ENCODE results near the gene TOMM6. TPM values are rescaled to one million over a fixed set of nuclear protein-coding genes. Genes with fewer than 3 reads are reported as not detected.

Gene TOMM6
- total RNA-seq, 1 experiment from 2014 or later = 292 TPM

DNA sequence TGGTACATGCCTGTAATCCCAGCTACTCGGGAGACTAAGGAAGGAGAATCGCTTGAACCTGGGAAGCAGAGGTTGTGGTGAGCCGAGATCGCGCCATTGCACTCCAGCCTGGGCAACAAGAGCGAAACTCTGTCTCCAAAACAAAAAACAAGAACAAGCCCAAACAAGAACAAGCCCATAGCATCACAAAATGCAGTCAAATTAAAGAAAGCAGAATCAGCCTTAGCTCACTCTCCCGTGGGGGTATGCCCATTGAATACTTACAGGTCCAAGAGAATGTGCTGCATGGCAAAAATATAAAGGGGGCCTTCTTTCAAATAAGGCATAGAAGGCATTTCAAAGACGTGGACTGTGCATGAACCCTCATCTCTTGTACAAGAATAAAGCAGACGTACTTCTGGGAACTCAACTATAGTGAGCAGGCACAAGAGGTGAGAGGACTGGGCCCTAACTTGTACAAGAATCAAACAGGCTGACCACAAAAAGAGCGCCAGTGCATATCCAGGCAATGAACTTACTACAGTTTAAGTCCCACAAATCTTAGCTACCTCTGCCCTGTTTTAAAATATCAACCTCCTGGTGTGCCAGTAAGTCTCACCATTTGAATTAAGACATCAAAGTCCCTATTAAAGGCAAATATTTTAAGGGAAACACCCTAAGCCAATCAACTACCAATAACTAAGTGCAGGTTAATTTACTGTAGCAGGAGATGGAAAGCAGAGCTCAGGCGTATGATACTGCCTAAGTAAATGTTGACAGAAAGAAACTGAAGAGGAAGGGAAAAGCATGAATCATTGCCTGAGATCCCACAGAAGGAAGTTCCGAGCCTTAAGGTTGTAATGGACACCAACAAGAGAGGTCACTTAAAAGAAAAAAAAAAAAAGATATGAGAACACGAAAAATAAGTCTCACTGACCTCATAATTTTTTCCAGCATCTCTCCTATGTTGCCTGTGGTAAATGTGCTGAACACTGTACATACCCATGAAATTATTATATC is 37.4 kb downstream of the TOMM6 start:
- ChIA-PET RAD21 (ENCODE audit: low non-redundant PET in 1 of 2, low total read pairs in 2 of 2, uncharacterized antibody in 2 of 2, unreplicated experiment in 2 of 2) (no interaction called here), POLR2A (no interaction called here), CTCF (no interaction called here)
- H3K27ac ChIP-seq (ENCODE audit: low read depth, low read length) = no peak overlapping the region
- ATAC-seq (no peak), DNase-seq (ENCODE audit: low read depth, low spot score) (no peak)
- H4K20me1 ChIP-seq (ENCODE audit: insufficient read depth) = no peaks in the 10 kb centered on the region
- H3K27me3 ChIP-seq (ENCODE audit: insufficient read depth, low read length) = no peaks in the 10 kb centered on the region
- no peak overlapping the region for H3K4me2 ChIP-seq (ENCODE audit: low read length)
- H3K9ac ChIP-seq (ENCODE audit: low read length) = no peak overlapping the region
- H3K4me3 ChIP-seq (replicated peaks in 1 of 2; ENCODE audit: low read depth in 1 of 2, low read length in 2 of 2) = no peak overlapping the region
- no peak overlapping the region for H2AFZ ChIP-seq (ENCODE audit: low read depth, low read length, poor library complexity, severe bottlenecking)
- intact Hi-C loops (cut with micrococcal nuclease) = no loop called here
- no peaks in the 10 kb centered on the region for H3K9me2 ChIP-seq (ENCODE audit: insufficient read depth)
- no peaks in the 10 kb centered on the region for H3K79me2 ChIP-seq (ENCODE audit: insufficient read depth, low read length)
- no peaks in the 10 kb centered on the region for H3K9me3 ChIP-seq (ENCODE audit: control insufficient read depth in 1 of 2, insufficient read depth in 1 of 2, low read depth in 1 of 2, low read length in 2 of 2)
- no peak for TF ChIP-seq CBX3 (IDR thresholded peaks at IDR 0.05; ENCODE audit: low read depth)
- TF ChIP-seq EGR1 (IDR thresholded peaks at IDR 0.05; ENCODE audit: low read depth) = no peak
- TF ChIP-seq ZFX (IDR thresholded peaks at IDR 0.05) = no peak
- no peak for TF ChIP-seq RAD21 (IDR thresholded peaks at IDR 0.05; ENCODE audit: low read depth)
- H3K4me1 ChIP-seq (ENCODE audit: control insufficient read depth in 1 of 2, insufficient read depth in 2 of 2, low read length in 2 of 2) = no peaks in the 10 kb centered on the region
- H3K36me3 ChIP-seq (ENCODE audit: control insufficient read depth in 1 of 2, insufficient read depth in 2 of 2, low read length in 2 of 2) = no peaks in the 10 kb centered on the region
- BruUV-seq (replicated peaks) = no TSS peak

DNA sequence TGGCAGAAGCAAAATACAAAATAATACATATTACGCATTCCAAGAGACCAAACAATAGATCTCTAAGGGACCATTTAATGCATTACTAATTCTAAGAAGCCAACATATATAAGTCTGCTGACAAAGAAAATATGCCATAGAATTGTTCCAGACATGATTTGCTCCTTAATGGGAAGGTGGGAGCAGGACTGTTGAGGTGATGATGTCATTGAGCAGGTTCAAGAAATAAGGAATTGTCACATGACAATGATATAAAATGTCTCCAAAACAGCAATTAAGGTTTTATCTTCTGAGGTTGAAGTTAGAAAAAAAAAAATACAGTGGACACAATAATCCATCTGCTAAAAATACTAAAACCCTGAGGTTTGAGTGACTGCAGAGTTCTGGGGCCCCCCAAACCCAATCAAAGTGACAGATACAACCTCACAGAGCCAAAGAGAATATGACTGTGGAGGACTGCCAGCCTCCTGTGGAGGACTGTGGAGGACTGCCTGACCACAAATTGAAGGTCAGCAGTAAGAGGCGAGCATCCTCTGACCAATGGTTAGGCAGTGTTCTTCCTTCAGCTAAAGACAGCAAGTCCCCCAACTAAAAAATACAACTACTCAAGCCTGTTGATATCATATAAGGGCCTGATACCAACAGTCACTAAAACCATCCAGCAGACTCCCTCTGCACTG is 39.0 kb downstream of the TOMM6 start:
- ChIA-PET RAD21 (ENCODE audit: low non-redundant PET in 1 of 2, low total read pairs in 2 of 2, uncharacterized antibody in 2 of 2, unreplicated experiment in 2 of 2) (no interaction called here), CTCF (no interaction called here), POLR2A (no interaction called here)
- Histone ChIP-seq H3K4me2 (ENCODE audit: low read length) (no peak overlapping the region), H3K9ac (ENCODE audit: low read length) (no peak overlapping the region), H3K36me3 (ENCODE audit: control insufficient read depth in 1 of 2, insufficient read depth in 2 of 2, low read length in 2 of 2) (no peaks in the 10 kb centered on the region), H3K27me3 (ENCODE audit: insufficient read depth, low read length) (no peaks in the 10 kb centered on the region), H3K9me3 (ENCODE audit: control insufficient read depth in 1 of 2, insufficient read depth in 1 of 2, low read depth in 1 of 2, low read length in 2 of 2) (no peaks in the 10 kb centered on the region), H3K27ac (ENCODE audit: low read depth, low read length) (no peak overlapping the region), H2AFZ (ENCODE audit: low read depth, low read length, poor library complexity, severe bottlenecking) (no peak overlapping the region), H4K20me1 (ENCODE audit: insufficient read depth) (no peaks in the 10 kb centered on the region), H3K4me3 (replicated peaks in 1 of 2; ENCODE audit: low read depth in 1 of 2, low read length in 2 of 2) (no peak overlapping the region), H3K4me1 (ENCODE audit: control insufficient read depth in 1 of 2, insufficient read depth in 2 of 2, low read length in 2 of 2) (no peaks in the 10 kb centered on the region), H3K9me2 (ENCODE audit: insufficient read depth) (no peaks in the 10 kb centered on the region), H3K79me2 (ENCODE audit: insufficient read depth, low read length) (no peaks in the 10 kb centered on the region)
- no peak for ATAC-seq
- no peak for TF ChIP-seq ZNF274 (IDR thresholded peaks at IDR 0.05; ENCODE audit: low read depth, low read length)
- DNase-seq (ENCODE audit: low read depth, low spot score) = no peak
- intact Hi-C loops (cut with micrococcal nuclease) = no loop called here
- no TSS peak for BruUV-seq (replicated peaks)
